GM18520 (cell line): Measurements from ENCODE around the gene KIF16B.
"Not testable (repeated sequence)": the region's sequence is repeated elsewhere in the genome, so short reads cannot be mapped to it uniquely, and the experiment has no call there.

ENCODE experiments used
- ATAC-seq: cut with Tn5 transposase; IDR thresholded peaks from one replicate; pipeline ENCODE4 v1.9.1; 2021; ENCODE audit not compliant: unreplicated experiment

KIF16B gene

GRCh38 chr20:16439540-16439939, 133.7 kb downstream of the KIF16B start:
- not testable (repeated sequence) for ATAC-seq

DNA sequence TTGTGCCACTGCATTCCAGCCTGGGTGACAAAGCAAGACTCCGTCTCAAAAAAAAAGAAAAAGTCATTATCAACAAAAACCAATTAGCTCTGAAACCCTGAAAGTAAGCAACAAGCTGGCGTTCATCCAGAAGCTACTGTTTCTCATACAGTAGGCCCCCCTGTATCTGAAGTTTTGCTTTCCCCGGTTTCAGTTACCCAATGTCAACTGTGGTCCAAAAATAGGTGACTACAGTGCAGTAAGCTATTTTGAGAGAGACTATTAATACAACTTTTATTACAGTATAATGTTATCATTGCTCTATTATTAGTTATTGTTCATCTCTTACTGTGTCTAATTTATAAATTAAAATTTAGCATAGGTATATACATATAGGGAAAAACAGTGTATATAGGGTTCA, 135.1 kb downstream of the KIF16B start:
- ATAC-seq, result no peak

- ATAC-seq, result no peak
Measured at GRCh38 chr20:16437387-16437996, 135.8 kb downstream of the KIF16B start.

GRCh38 chr20:16434062-16434664, 139.1 kb downstream of the KIF16B start:
- no peak for ATAC-seq

DNA sequence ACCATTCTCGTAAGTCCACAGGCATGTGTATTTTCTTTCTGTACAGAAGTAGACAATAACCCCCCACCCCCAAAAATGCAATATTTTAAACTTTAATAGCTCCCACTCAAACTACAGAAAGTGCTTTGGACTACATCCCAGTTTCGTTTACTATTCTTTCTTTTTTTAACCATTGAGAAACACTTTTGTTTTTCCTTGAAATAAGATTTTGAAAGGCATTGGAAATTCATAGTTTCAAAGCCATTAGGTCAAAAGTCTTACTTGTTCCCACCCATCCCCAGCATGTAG, 140.0 kb downstream of the KIF16B start:
- ATAC-seq, result no peak

GRCh38 chr20:16432466-16433292, 140.6 kb downstream of the KIF16B start:
- no peak for ATAC-seq

DNA sequence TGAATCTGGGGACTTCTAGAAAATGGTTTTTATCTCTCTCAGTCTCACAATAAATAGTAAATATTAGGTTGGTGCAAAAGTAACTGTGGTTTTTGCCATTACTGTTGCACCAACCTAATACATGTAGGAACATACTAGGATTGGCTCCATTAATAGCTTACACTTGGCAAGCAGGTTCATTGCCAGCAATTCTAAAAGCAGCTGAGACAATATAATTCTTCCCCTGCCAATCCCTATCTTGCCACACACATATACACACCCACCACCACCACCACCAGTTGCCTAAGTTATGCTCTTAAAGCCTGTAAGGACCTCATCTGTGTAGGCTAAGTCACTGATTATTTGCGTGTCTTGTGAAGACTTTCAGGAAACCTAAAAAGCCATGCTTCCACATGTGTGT, 145.1 kb downstream of the KIF16B start:
- ATAC-seq, result no peak

- ATAC-seq, result no peak
Measured at GRCh38 chr20:16427571-16427970, 145.7 kb downstream of the KIF16B start.

DNA sequence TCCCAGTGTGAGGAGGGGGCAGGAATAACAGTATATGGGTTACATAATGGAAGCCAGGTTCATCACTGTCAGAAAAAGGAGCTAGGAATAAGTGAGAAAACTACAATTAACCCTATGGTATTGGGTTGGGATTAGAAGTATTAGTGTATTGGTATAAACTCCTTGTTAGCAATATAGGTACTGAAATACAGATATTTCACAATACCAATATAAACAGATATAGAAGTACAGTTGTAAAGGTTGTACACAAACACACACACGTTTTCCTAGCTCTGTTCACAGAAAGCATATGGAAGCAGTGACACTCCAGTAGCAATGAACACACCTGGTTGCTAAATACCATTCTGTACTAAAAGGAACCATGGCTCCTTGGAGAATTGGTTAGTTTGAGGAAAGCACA, 148.5 kb downstream of the KIF16B start:
- no peak for ATAC-seq

- ATAC-seq, result no peak
Measured at GRCh38 chr20:16423311-16424212, 149.7 kb downstream of the KIF16B start.

- no peak for ATAC-seq
Measured at GRCh38 chr20:16419138-16419715, 154.0 kb downstream of the KIF16B start.

- no peak for ATAC-seq
Measured at GRCh38 chr20:16418616-16419015, 154.6 kb downstream of the KIF16B start.

- ATAC-seq, result no peak
Measured at GRCh38 chr20:16417001-16417400, 156.2 kb downstream of the KIF16B start.

DNA sequence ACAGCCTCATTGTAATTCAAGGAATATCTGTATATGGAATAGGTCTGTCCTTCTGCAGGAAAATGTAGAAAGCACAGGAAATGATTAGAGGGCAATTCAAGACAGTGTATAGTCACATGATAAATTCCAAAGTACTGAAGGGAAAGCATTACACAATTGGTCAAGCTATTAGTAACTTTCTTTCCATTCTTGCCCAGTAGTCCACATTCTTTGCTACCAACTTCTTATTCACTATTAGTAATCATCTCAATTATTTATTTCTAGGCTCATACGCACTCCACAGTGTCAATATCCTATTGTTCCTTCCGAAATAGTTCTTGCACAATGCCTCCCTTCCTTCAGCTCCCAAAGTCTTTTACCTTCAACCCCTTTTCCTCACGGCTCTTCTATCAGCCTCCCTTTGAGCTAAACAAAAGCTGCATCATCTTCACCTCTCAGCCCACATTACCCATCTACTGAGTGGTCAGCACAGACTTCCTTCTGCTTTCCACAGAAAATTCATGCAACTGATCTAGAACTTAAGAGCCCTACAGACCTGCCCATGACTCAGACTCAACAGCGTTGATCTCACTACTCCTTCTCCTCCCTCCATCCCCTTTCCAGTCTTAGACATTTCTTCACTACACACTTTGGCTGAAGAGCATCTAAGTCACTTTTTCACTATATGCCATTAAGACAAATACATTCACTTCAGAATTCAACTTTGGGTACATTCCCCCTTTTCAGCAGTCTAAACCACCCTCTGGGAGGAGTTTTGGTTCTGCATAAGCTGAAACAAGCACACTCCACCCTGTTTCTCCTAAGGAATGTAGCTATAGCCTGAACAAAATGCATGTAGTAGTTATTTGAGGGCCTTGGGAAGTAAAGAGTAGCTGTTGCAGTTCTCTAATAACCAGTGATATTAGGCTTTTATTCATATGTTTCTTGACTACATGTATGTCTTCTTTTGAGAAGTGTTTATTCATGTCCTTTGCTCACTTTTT, 157.9 kb downstream of the KIF16B start:
- ATAC-seq, result no peak

GRCh38 chr20:16412906-16413305, 160.3 kb downstream of the KIF16B start:
- ATAC-seq, result no peak

DNA sequence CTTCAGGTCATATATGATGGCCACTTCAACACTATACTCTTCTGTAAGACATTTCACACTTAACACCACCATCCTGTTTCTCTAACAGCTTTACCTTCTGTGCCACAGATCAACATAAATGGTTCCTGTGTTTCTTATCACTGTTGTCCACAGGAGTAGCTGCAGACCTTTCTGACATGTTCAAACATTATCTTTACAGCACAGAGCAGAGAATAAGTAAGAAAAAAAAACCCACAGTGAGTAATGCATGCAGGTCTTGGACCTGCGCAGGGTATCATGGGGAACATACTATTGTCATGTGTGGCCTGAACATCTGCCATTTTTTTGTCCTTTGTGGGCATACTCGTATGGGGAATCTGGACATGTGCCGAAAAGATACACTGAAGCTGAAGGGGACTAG, 161.9 kb downstream of the KIF16B start:
- ATAC-seq, result no peak

GRCh38 chr20:16410626-16411025, 162.6 kb downstream of the KIF16B start:
- no peak for ATAC-seq

DNA sequence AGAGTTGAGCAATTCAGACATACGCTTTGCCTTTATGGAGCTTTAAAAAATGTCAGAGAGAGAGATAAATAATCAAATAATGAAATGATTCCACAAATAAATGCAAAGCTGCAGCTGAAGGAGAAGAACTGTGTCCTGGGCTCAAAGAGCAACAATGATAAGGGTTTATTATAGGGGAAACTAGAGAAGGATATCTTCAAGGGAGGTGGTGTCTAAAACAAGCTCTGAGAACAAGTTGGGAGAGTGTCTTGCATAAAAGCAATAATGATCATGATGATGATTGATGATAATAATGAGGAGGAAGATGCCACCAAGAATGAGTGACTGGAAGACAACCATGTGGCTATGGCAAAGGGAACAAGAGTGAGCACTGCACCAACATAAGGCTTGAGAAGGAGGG, 164.3 kb downstream of the KIF16B start:
- ATAC-seq, result no peak

GRCh38 chr20:16407251-16408067, 165.8 kb downstream of the KIF16B start:
- no peak for ATAC-seq
